Right lobe of liver (tissue), 4 donors: ENCODE measurements around the gene WSB2.

Source experiments
- CTCF ChIP-seq, 4 donors: fragments of 200-600 bp in 3 of 4; fragments of 450-650 bp in 1 of 4; IDR thresholded peaks; one replicate each; pipeline versions ENCODE4 v1.5.1 to v1.8.0; 2016 to 2022; ENCODE audit warnings: antibody characterized with exemption in 4 of 4, mild to moderate bottlenecking in 2 of 4
- POLR2A ChIP-seq: fragments of 450-650 bp; IDR thresholded peaks from one replicate; pipeline ENCODE4 v1.6.1; 2017; ENCODE audit warnings: antibody characterized with exemption, mild to moderate bottlenecking
- donor health status: DM: no; HTN: no; CAD: no.
- donor health status: DM: no; HTN: no; CAD: no.
- donor health status: DM: no; HTN: yes; CAD: no.

GRCh38 chr12:118016424-118017264 is 44.3 kb downstream of the WSB2 start, which contains the start of gene RFC5:
- no peak for TF ChIP-seq CTCF (IDR thresholded peaks at IDR 0.05)
- TF ChIP-seq POLR2A: peak; percentile 75
